B cell (primary cell): ENCODE results near the gene SNAP47.

ENCODE experiments used
- EZH2 ChIP-seq: IDR thresholded peaks from 2 replicates; pipeline ENCODE4 v1.6.1; 2012; ENCODE audit warnings: borderline replicate concordance, low read depth, mild to moderate bottlenecking, moderate library complexity, low read length; ENCODE audit not compliant: insufficient read depth, poor library complexity, severe bottlenecking
- TF ChIP-seq, protein P1 (sequence below): fragments of 200-600 bp; IDR thresholded peaks from one replicate; pipeline ENCODE4 v1.8.0; 2022; ENCODE audit warnings: antibody characterized with exemption, mild to moderate bottlenecking

DNA sequence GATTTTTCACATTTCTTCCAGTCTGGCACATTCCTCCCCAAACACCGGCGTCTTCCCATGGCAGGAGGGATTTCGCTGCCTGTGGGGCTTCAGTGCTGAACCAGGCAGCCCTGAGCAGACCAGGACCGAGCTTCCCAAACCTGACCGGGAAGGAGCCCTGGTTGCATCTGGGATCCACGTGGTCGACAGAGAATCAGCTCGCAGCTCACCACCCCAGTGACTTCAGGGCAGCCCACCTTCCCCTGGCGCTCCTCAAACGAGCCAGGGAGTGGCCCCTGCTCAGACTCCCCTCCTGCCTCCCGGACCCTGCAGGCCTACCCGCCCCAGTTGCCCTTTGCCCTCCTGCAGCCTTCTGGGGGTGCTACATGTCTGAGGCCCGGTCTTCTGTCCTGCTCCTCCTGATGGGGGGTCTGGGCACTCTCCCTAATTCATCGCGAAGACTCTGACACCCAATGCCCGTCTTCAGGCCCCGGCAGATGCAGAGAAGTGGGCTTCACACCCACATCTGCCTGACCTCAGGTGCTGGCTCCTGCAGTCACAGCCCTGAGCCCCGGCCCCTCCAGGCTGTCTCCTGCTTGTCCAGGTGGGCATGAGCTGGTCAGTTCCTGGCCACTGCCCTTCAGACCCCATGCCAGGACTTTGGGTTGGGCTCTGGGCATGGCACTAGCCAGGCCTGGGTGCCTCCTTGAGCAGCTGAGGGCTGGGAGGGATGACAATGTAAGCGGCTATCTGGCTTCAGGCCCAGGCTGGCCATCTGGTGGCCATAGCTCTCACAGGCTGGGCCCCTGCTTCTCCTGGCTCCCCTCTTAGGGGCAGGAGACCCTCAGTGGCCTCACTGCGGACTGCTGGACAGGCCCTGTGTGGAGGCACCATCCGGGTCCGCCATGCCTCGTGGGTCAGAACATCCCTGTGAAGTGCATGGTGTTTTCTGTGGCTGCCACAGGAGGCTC lies 54.1 kb downstream of the SNAP47 start:
- TF ChIP-seq, protein P1, sequence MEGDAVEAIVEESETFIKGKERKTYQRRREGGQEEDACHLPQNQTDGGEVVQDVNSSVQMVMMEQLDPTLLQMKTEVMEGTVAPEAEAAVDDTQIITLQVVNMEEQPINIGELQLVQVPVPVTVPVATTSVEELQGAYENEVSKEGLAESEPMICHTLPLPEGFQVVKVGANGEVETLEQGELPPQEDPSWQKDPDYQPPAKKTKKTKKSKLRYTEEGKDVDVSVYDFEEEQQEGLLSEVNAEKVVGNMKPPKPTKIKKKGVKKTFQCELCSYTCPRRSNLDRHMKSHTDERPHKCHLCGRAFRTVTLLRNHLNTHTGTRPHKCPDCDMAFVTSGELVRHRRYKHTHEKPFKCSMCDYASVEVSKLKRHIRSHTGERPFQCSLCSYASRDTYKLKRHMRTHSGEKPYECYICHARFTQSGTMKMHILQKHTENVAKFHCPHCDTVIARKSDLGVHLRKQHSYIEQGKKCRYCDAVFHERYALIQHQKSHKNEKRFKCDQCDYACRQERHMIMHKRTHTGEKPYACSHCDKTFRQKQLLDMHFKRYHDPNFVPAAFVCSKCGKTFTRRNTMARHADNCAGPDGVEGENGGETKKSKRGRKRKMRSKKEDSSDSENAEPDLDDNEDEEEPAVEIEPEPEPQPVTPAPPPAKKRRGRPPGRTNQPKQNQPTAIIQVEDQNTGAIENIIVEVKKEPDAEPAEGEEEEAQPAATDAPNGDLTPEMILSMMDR: no peak
- no peak for TF ChIP-seq EZH2
